ENCODE data around the gene ZNF385B.

The ZNF385B gene

GRCh38 chr2:179580378-179581146 lies 280.9 kb downstream of the ZNF385B start:
- no peak for DNase-seq (ENCODE audit: low spot score)

- DNase-seq (ENCODE audit: low spot score): no peak
Measured at GRCh38 chr2:179579800-179580199, 281.6 kb downstream of the ZNF385B start.

- DNase-seq (ENCODE audit: low spot score): no peak
Measured at GRCh38 chr2:179578171-179578916, 283.1 kb downstream of the ZNF385B start.

- no peak for DNase-seq (ENCODE audit: low spot score)
Measured at GRCh38 chr2:179574061-179574519, 287.3 kb downstream of the ZNF385B start.

GRCh38 chr2:179572544-179572943 lies 288.9 kb downstream of the ZNF385B start:
- DNase-seq (ENCODE audit: low spot score): no peak

- no peak for DNase-seq (ENCODE audit: low spot score)
Measured at GRCh38 chr2:179571721-179572120, 289.7 kb downstream of the ZNF385B start.

- DNase-seq (ENCODE audit: low spot score): no peak
Measured at GRCh38 chr2:179571252-179571651, 290.2 kb downstream of the ZNF385B start.

GRCh38 chr2:179569831-179570233 lies 291.6 kb downstream of the ZNF385B start:
- no peak for DNase-seq (ENCODE audit: low spot score)

GRCh38 chr2:179565807-179566206 lies 295.6 kb downstream of the ZNF385B start:
- DNase-seq (ENCODE audit: low spot score): no peak

- DNase-seq (ENCODE audit: low spot score): no peak
Measured at GRCh38 chr2:179562330-179562885, 299.0 kb downstream of the ZNF385B start.

GRCh38 chr2:179561702-179562101 lies 299.7 kb downstream of the ZNF385B start:
- no peak for DNase-seq (ENCODE audit: low spot score)

GRCh38 chr2:179560257-179560735 lies 301.1 kb downstream of the ZNF385B start:
- no peak for DNase-seq (ENCODE audit: low spot score)

GRCh38 chr2:179559108-179559806 lies 302.2 kb downstream of the ZNF385B start:
- DNase-seq (ENCODE audit: low spot score): no peak

- no peak for DNase-seq (ENCODE audit: low spot score)
Measured at GRCh38 chr2:179558010-179558934, 303.1 kb downstream of the ZNF385B start.

- no peak for DNase-seq (ENCODE audit: low spot score)
Measured at GRCh38 chr2:179556425-179556824, 305.0 kb downstream of the ZNF385B start.

- DNase-seq (ENCODE audit: low spot score): no peak
Measured at GRCh38 chr2:179555691-179556283, 305.6 kb downstream of the ZNF385B start.

GRCh38 chr2:179554639-179555386 lies 306.6 kb downstream of the ZNF385B start:
- no peak for DNase-seq (ENCODE audit: low spot score)

GRCh38 chr2:179553382-179553781 lies 308.0 kb downstream of the ZNF385B start:
- DNase-seq (ENCODE audit: low spot score): no peak

- DNase-seq (ENCODE audit: low spot score): no peak
Measured at GRCh38 chr2:179551539-179552045, 309.8 kb downstream of the ZNF385B start.

- DNase-seq (ENCODE audit: low spot score): no peak
Measured at GRCh38 chr2:179550849-179551248, 310.6 kb downstream of the ZNF385B start.
